ENCODE results near the gene RNF149.
"Not testable (repeated sequence)": the region's sequence is repeated elsewhere in the genome, so short reads cannot be mapped to it uniquely, and the experiment has no call there.

RNF149 gene

GRCh38 chr2:101330253-101330933 lies 21.9 kb upstream of the RNF149 start:
- DNase-seq, result no peak

GRCh38 chr2:101329026-101329425 lies 20.5 kb upstream of the RNF149 start:
- DNase-seq, result no peak

DNA sequence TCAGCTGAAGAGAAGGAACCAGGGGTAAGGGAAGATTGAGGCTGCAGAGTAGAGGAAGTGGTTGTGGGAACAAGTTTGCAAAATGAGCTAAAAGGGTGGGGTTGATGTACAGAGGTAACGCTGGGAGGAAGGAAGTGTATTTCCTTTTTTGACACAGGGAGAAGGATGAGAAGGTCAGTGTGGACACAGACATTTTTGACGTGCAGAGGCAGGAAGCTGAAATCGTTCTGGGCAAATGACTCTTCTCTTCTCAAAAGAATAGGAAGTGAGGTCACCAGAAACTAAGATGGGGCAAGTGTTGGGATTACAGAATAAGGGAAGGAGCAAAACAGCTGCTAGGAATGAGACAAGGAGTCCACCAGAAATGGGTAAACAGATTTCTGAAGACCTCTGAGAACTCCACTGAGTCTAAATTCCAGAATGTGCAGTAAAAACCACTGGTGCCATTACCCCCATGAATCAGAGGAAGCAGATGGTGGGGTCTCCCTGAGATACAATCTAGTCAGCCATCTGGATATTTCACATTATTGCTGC lies 20.0 kb upstream of the RNF149 start:
- no peak for DNase-seq

DNA sequence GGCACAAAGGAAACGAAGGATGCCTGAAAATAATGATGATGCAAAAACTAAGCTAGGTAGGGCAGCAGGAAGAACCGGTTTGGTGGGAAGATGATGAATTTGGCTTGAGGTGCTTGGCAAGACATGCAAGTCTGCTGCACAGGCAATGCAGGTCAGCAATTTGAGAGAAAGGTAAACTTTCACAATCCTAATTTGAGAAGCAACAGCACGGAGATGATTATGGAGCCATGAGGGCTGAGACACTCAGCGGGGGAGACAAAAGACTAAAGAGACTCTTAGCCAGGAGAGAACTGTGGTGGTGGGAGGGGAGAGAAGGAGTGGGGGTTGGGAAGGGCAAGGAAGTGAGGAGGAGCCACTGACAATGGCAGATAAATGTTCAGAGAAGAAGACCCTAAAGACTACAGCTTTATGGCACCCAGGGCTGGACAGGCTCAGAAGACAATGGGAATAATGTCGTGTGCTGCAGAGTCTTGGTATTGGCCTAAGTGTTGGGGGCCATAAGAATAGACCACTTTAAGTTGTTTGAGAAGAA lies 19.4 kb upstream of the RNF149 start:
- peak; percentile 23 for DNase-seq

- no peak for DNase-seq
Measured at GRCh38 chr2:101325425-101325824, 16.9 kb upstream of the RNF149 start.

GRCh38 chr2:101316568-101316967 lies 8.1 kb upstream of the RNF149 start:
- DNase-seq, result not testable (repeated sequence)

GRCh38 chr2:101311696-101312017 lies 3.2 kb upstream of the RNF149 start:
- DNase-seq, result no peak

- no peak for DNase-seq
Measured at GRCh38 chr2:101310834-101311695, 2.6 kb upstream of the RNF149 start.

DNA sequence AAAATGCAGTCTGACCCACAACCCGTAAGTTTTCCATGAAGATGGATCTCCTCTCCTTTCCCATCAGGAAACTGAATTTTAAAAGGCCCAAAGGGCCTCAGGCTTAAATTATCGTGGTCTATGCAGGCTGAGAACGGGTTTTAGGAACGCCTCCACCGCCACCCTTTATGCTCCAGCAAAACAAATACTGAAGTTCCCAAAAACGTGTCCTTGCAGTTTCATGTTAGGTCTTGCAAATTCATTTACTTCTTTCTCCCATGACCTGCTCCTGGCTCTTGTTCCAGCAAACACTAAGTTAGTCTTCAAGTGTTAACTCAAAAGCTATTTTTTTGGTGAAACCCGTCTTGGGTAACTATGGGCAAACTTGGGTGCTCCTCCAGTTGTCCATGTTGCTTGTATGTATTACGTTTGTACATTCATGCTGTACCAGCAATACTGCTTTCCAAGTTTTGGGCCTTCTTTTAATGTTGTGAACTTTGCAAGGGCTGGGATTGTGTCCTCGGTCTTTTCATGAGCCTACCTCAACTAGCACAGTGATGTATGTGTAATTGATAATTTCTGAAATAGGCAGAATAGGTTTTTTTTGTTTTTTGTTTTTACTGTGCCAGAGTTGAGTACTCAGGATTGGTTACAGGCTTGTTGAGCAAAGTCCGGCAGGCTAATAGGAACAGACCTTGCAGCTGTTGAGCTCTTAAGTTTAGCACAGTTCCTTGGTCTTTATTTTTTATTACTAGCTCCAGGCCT lies 1.8 kb upstream of the RNF149 start:
- DNase-seq, result no peak

DNA sequence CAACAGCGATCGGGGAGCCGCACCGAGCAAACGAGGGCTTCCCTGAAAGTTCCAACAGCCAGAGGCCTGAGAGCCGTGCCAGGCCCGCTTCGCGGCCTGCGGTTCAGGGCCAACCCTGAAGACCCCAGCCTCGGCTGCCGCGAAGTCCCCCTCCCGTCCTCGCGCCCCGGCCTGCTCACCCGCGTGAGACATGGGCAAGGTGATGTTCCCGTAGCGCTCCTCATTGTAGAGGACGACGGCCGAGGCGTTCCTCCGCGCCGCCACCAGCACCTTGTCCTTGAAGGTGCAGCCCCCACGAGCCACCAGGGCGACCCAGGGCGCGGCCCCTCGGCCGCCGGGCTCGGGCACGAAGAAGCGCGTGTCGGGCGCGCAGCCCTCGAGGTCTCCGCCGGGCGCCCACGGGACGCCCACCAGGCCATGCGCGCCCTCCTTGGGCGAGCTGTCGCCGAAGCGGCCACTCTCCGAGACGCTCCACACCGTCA lies 510 bp downstream of the RNF149 start:
- DNase-seq, result no peak

DNA sequence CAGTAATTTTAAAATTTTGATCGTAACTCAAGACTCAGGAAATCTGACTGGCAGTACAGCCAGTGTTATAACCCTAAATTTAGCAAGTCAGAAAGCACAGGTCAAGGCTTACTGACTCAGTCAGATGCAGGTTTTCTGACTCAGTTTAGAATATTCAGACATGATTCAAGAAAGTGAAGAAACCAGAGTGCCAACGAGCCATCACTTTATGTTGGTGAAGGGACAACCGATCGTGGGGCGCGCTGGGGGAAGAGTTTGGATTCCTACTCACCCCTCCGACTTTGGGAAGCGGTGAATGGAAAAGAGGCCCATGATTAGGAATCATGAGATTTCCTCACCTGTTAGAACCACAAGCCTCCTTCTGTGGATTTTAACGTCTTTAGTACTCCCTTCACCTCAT lies 998 bp downstream of the RNF149 start:
- no peak for DNase-seq

DNA sequence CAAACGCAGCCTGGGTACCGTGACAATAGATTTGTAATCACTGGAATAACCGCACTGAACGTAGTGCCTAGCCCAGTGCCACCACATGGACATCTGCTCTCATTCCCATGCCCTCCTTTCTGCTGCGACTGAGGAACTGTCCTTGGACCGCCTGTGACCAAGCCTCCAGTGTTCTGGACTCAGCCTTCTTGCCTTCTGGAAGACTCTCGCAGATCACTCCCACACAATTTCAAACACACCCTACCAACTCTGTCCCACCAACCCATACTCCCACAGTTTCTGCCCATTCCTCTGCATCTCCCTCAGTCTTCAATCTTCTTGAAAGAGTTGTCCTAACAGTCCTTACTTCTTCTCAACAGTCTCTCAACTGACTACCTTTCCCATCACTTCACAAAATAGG lies 2.1 kb downstream of the RNF149 start:
- DNase-seq, result no peak

- DNase-seq, result no peak
Measured at GRCh38 chr2:101305492-101306078, 2.9 kb downstream of the RNF149 start.

GRCh38 chr2:101305035-101305434 lies 3.5 kb downstream of the RNF149 start:
- no peak for DNase-seq

DNA sequence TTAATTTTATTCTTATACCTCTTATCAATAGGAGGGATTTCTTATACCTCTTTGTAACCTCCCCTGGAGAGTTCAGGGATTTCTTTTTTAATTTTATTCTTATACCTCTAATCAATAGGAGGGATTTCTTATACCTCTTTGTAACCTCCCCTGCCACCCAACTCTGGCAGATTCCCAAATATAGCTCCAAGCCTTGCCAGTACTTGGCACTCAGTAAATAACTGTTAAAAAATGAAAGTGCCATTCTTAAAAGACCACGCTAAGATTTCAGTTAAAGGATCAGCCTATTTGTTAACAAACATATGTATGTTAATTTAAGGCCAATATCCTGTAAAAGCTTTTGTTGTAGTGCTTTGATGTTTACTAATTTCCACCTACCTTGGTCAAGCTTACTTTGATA lies 4.8 kb downstream of the RNF149 start:
- DNase-seq, result no peak

GRCh38 chr2:101302016-101302415 lies 6.5 kb downstream of the RNF149 start:
- no peak for DNase-seq

- DNase-seq, result no peak
Measured at GRCh38 chr2:101300836-101301235, 7.7 kb downstream of the RNF149 start.

DNA sequence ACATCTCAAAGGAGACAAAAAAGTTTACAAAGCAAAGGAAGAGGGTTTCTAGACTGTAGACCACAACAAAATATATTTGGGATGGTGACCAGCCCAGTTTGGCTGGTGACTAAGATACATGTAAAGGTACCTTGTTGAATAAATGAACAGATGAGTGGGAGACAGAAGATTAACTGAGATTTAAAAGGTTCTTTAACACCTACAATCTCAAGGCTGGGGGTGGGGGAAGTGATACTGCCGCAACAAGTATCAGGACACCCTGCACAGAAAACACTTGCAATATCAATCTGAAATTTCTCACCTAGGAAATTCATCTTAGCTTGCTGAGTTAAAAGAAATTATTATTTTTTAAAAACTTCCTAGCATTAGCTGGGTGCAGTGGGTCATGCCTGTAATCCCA lies 8.3 kb downstream of the RNF149 start:
- DNase-seq, result no peak

DNA sequence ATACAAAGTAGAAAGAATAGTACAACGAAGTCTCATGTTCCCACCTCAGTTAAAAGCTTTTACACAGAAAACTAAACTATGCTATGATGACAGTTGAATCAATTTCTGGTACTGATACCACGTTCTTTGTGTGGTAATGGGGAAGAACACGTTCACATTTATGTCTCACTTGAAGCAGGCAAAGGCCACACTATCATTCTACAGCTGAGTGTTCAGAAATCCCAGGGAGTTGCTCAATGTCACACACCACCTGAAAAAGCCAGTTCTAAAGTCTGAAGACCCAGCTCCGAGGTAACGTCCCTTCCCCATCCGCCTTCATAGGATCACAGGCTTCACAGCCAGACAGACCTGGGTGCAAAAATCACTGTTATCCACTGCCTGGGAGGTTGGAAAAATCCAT lies 8.9 kb downstream of the RNF149 start:
- DNase-seq, result no peak

- DNase-seq, result no peak
Measured at GRCh38 chr2:101297383-101297782, 11.1 kb downstream of the RNF149 start.

GRCh38 chr2:101296371-101296770 lies 12.1 kb downstream of the RNF149 start:
- DNase-seq, result no peak

DNA sequence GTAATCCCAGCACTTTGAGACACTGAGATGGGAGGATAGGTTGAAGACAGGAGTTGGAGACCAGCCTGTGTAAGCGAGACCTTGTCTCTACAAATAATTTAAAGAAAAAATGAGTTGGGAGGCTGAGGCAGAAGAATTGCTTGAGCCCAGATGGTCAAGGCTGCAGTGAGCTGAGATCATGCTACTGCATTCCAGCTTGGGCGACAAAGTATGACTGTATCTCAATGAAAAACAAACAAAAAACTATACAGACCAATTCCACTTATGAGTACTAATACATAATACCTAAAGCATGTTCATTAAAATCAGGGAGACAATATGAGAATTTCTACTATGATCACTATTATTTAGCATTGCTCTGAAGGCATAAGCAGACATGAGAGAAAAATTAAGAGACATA lies 12.6 kb downstream of the RNF149 start:
- DNase-seq, result no peak

GRCh38 chr2:101294861-101295260 lies 13.6 kb downstream of the RNF149 start:
- no peak for DNase-seq
